Stimulated activated CD8-positive, alpha-beta memory T cell treated with anti-CD3 and anti-CD28 coated beads, Interleukin-15, amount 100 ng/mL, for 4 hours (primary cell): ENCODE measurements around the gene DISP2.

ENCODE experiments used
- DNase-seq, 2 donors: peaks; one replicate each; pipeline ENCODE4 v3.0.0-alpha.2; 2020; ENCODE audit warnings: low read depth in 2 of 2

The DISP2 gene

GRCh38 chr15:40389824-40390595, 32.0 kb downstream of the DISP2 start:
- no peak for DNase-seq

DNA sequence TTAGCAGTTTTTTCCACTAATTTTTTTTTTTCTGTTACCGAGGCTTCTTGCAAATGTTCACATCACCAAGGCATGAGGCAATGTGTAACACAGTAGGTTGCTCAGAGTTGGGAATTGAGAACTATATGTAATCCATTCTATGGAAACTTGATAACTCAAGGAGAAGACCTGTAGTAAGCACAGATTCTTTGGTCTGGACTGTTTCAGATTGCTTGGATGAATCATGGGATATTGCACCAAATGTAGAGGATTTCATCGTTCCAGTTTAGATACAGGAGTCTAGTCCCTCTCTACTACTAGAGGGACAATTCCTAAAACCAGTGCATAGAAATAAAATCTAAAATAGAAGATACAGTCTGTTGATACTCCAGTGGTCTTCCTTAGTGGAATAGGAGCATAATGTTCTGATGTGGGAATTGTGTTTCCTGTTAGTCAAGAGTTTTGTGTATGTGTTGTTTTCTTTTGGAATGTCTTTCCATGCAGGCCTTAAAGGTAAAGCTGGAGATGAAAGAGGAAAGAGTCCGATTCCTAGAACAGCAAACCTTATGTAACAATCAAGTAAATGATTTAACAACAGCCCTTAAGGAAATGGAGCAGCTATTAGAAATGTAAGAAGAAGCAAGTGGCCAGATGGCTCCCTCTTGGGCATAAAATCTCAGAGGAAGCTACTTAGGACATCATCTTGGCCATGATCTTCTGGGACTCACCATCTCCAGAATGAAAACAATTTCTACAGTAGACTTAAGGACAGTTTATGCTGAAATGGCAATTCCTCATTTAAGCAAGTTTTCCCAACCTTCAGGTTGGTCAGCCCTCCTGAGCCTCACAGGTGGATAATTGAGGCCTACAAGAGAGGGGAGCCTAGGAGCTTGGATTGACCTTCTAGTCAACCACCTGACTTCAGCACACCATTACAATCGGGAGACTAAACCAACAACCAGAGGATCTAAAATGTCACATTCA, 35.2 kb downstream of the DISP2 start:
- DNase-seq: no peak

- DNase-seq: no peak
Measured at GRCh38 chr15:40397688-40398412, 39.8 kb downstream of the DISP2 start.

DNA sequence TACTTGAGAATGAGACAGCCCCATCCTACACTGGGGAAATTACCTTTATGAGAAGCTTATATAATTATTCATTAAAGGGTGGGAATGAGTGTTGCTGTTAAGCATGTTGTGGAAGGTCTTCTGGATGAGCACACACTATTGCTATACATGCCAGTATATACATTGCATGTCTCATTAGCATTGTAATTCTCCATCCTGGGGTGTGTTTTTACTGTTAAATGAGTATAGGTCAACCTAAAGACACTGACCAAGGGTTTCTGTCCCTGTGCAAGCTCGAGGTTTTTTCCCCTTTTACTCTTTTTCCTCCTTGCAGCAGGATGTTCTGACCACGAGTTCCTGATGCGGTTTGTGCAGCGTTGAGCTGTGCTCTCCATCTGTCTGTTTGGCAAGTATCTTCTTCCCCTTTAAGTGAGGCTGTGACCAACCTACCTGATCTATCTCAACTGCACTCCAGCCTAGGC, 40.4 kb downstream of the DISP2 start:
- no peak for DNase-seq

GRCh38 chr15:40399370-40399769, 41.4 kb downstream of the DISP2 start:
- no peak for DNase-seq

- peak; percentile 76 to 81 for DNase-seq
Measured at GRCh38 chr15:40405501-40406381, 47.7 kb downstream of the DISP2 start, which contains the start of gene IVD. IVD (plus strand) TSS chr15:40405795; CDS start chr15:40405828, 33 bp downstream.

DNA sequence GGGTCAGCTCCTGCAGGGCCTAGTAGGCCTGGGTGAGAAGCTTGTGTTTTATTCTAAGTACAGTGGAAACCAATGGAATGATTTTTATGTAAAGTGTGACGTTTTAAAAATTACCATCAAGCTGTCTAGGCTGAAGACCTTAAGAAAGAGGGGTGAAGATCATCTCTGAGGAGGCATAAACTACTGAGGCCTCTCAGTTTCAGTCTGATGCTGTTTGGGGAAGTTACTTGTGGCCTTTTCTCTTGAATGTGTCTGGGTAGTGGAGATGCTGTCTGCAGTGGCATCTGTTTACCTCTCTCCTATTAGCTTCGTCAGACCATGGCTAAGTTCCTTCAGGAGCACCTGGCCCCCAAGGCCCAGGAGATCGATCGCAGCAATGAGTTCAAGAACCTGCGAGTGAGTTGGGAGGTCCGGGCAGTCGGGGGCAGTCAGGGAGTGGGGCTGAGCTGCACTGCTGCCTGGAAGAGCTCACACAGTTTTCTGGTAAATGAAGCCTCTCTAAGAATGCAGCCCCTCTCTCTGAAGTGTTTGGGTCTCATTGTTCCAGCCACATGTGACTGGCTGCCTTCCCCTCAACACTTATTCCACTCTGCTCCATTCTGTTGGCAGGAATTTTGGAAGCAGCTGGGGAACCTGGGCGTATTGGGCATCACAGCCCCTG, 49.4 kb downstream of the DISP2 start:
- no peak for DNase-seq

- DNase-seq: no peak
Measured at GRCh38 chr15:40409366-40409765, 51.3 kb downstream of the DISP2 start.

DNA sequence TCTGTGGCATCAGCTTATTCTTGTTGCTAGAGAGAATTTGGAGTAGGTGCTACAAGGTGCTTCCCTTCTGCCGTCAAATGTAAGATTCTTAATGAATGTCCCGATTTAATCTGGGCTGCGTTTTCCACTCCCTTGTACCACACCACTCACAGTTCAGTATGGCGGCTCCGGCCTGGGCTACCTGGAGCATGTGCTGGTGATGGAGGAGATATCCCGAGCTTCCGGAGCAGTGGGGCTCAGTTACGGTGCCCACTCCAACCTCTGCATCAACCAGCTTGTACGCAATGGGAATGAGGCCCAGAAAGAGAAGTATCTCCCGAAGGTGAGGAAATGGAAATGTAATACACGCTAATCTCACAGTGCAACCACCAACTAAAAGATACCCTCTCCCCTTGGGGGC, 52.5 kb downstream of the DISP2 start:
- no peak for DNase-seq

DNA sequence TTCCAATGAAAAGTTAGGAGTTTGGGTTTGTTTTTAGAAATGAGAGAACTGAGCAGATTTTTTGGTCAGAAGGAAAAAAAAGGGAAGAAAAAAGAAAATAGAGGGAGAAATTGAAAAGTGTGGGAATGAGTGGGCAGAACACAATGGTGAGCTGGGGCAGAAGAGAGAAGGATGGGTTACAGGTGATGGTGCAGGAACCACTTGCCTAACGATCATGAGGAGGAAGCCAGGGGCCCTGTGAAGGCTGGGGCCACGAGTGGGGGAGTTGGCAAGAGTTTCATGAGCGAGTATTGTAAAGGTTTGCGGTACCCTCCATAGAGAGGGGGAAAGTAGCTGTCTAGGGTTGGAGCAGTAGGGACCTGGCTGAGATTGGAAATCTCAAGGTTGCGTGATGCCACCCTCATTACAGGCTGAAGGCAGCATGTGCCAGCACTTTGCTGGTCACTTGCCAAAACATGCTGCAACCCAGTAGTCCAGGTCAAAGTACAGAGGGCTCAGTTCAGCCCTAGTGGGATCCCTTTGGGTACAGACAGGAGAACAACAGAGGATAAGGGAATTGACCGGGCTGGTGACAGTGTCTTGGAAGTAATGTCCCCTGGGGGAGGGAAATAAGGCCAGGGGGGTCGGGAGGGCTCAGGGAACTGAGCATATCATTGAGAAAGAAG, 54.2 kb downstream of the DISP2 start:
- no peak for DNase-seq

- no peak for DNase-seq
Measured at GRCh38 chr15:40413036-40413435, 55.0 kb downstream of the DISP2 start.

DNA sequence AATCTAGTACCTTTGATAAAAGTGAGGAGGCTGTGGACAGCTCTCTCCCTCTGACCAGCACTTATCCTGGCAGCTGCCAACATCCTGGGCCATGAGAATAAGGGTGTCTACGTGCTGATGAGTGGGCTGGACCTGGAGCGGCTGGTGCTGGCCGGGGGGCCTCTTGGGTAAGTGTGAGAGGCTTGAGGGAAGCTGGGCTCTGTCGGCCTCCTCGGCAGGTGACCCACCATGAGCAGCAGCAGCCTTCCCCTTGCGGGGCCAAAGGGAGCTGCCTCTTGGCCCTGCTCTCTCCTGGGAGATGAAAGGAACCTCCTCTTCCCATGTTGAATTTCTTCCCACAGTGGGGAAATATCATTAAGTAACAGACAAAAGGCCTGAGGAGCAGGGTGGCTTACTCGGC, 56.8 kb downstream of the DISP2 start:
- DNase-seq: no peak

DNA sequence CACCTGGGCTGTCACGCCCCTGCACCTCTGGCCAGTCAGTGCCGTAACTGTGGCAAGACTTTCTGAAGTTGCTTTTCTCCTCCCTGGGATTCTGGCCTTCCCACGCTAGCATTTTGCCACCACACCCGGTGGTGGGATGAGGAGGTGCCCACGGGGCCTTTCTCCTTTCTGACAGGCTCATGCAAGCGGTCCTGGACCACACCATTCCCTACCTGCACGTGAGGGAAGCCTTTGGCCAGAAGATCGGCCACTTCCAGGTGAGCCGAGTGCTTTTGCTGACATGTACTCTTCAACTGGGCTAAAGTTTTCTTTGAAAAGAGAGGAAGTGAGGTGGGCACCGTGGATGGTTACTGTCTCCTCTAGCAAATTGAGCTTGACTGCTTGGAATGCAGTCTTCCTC, 57.2 kb downstream of the DISP2 start:
- DNase-seq: no peak

DNA sequence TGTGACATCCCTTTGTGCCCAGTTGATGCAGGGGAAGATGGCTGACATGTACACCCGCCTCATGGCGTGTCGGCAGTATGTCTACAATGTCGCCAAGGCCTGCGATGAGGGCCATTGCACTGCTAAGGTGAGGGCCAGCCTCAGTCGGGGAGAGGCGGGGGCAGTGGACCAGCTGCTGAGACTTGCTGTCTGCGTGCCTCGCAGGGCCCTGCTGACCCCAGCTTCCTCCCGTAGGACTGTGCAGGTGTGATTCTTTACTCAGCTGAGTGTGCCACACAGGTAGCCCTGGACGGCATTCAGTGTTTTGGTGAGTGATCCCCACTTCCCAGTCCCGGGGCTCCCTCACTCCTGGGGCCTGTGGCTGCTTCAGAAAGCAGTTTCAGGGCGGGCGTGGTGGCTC, 58.0 kb downstream of the DISP2 start:
- no peak for DNase-seq

DNA sequence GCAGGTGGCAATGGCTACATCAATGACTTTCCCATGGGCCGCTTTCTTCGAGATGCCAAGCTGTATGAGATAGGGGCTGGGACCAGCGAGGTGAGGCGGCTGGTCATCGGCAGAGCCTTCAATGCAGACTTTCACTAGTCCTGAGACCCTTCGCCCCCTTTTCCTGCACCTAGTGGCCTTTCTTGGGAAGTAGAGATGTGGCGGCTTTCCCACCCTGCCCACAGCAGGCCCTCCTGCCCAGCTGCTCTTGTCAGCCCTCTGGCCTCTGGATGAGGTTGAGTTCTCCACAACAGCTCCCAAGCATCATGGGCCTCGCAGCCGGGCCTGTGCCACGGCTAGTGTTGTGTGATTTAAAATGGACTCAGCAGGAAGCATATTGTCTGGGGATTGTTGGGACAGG, 60.1 kb downstream of the DISP2 start:
- no peak for DNase-seq

DNA sequence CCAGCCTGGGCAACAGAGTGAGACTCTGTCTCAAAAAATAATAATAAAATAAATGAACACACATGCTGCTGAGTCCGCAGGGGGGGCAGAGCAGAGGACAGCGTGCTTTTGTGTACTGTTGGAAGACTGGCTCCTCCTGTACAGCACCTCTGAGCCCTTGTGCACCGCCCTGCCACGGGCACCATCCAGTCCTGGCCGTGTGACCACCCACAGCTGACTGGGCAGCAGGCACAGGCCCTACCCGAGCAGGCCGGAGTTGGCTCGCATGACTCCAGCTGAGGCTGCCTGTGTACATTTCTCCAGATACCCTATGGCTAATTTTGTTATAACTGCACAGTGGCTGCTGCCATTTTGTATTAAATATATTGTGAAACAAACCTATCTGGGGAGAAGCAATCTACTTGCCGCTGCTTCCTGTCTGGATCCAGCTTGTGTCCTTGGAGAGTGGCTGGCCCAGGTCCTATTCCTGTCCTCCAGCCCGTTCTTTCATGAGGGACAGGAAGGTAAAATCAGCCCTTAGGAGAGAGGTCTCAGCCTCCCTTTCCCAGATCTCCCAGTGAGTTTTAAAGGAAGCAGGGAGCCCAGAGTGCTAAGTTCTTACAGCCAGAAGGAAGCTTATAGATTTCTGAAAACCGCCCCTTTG, 62.2 kb downstream of the DISP2 start:
- no peak for DNase-seq

GRCh38 chr15:40420793-40421192, 62.8 kb downstream of the DISP2 start:
- no peak for DNase-seq

DNA sequence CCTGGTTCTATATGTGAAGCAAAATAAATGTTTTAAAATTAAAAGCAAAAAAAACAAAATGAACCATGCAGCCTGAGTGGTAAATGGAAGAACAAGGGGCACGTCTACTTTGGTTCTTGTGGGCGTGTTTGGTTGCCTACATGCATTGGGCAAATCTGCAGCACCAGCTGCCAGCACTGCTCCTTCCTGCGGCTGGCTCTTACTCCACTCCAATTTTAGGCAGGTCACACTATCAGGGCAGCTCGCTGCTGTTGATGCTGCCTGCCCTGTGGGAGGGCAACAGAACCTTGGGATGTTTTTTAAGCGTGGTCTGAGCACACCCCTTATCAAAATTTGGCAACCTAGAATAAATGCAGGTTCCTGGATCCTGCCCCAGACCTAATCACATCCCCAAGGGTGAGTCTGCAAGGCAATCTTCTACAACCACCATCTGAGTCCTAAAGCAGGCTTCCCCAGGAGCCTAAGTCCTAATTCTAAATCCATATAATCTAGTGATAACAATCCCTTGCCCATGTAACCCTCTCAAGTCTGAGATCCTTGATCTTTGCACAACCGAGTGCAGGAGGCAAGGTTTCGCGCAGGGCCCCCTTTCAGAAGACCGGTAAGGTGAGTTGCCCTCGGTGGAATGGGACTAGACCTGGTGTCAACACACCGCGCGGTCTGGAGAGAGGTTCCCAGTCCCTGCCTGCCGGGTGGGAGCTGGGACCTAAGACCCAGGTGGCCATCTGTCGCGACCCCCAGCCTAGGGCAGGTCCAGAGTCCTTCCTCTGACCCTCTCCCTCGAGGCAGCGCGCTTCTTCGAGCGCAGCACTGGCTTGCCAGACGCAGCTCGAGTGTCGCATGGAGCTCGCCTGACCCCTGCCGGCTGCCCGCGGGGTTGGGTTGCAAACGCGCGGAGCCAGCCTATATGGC, 63.5 kb downstream of the DISP2 start:
- peak; percentile 39 to 46 for DNase-seq
